Urinary bladder (tissue), 4 donors: ENCODE data around the gene SRF. TPM values are rescaled to one million over a fixed set of nuclear protein-coding genes. Genes with fewer than 3 reads are reported as not detected.

Experiments
- DNase-seq: peaks from one replicate; pipeline ENCODE4 v3.0.0-alpha.2; 2015; ENCODE audit errors: extremely low spot score
- H3K27ac ChIP-seq: one replicate; pipeline ENCODE4 v1.5.1; 2013; ENCODE audit warnings: low read depth, mild to moderate bottlenecking, moderate library complexity
- H3K36me3 ChIP-seq: one replicate; pipeline ENCODE4 v1.6.1; 2013; ENCODE audit warnings: mild to moderate bottlenecking, moderate library complexity; ENCODE audit not compliant: insufficient read depth
- H3K4me1 ChIP-seq: one replicate; pipeline ENCODE4 v1.6.1; 2013; ENCODE audit warnings: mild to moderate bottlenecking, moderate library complexity; ENCODE audit not compliant: insufficient read depth
- H3K4me3 ChIP-seq: one replicate; pipeline ENCODE4 v1.5.1; 2013; ENCODE audit warnings: low read depth, low read length
- WGBS: extraction: QIAGEN DNeasy Blood & Tissue Kit; methylation state at CpG from one replicate; pipeline ENCODE4 v1.1.7; 2013; 5-methylcytosine and 5-hydroxymethylcytosine counted together
- polyA plus RNA-seq: library from polyadenylated mRNA; stranded (reverse); fragments of 200-250 nt; gene quantifications from one replicate; pipeline ENCODE4 v1.2.3, GENCODE V29; 2013
- total RNA-seq: library from RNA; depleted of rRNA; stranded (reverse); fragments of >200 nt; gene quantifications from one replicate; pipeline ENCODE4 v1.2.3, GENCODE V29; 2014
- donor health status: healthy with polysubstance abuse.
- donor health status: healthy.

SRF gene
- total and polyA plus RNA-seq, 2 donors = 19.2 to 116 TPM

GRCh38 chr6:43170417-43170930 is 595 bp upstream of the SRF start:
- under 1% methylated on average over 18 of the region's 18 CpGs for WGBS
- Histone ChIP-seq H3K27ac (peak overlapping the region; percentile 62), H3K4me1 (no peaks in the 10 kb centered on the region), H3K36me3 (no peaks in the 10 kb centered on the region), H3K4me3 (peak overlapping the region; percentile 25)
- DNase-seq = peak; percentile 86

- peak overlapping the region; percentile 93 for H3K4me3 ChIP-seq
- H3K4me1 ChIP-seq = no peaks in the 10 kb centered on the region
- no peak for DNase-seq
- 1% methylated on average over 57 of the region's 57 CpGs for WGBS
- peak overlapping the region; percentile 97 for H3K27ac ChIP-seq
- no peaks in the 10 kb centered on the region for H3K36me3 ChIP-seq
Measured at GRCh38 chr6:43171707-43172103, 636 bp downstream of the SRF start.

- H3K27ac ChIP-seq = peak overlapping the region; percentile 97
- WGBS = 1% methylated on average over 46 of the region's 46 CpGs
- peak overlapping the region; percentile 93 for H3K4me3 ChIP-seq
- DNase-seq = no peak
- no peaks in the 10 kb centered on the region for H3K36me3 ChIP-seq
- H3K4me1 ChIP-seq = no peaks in the 10 kb centered on the region
Measured at GRCh38 chr6:43172104-43173007, 1.3 kb downstream of the SRF start.

- WGBS = 23% methylated on average over 11 of the region's 11 CpGs
- DNase-seq = no peak
Measured at GRCh38 chr6:43173591-43174262, 2.7 kb downstream of the SRF start.

GRCh38 chr6:43174263-43175112 is 3.4 kb downstream of the SRF start:
- peaks cover 6% of the 10 kb centered on the region for H3K36me3 ChIP-seq
- DNase-seq = peak; percentile 94
- peak overlapping the region; percentile 87 for H3K27ac ChIP-seq
- H3K4me1 ChIP-seq = no peaks in the 10 kb centered on the region
- peak overlapping the region; percentile 29 for H3K4me3 ChIP-seq
- under 1% methylated on average over 32 of the region's 32 CpGs for WGBS

More at GRCh38 chr6:43173591-43174262, 2.7 kb downstream of the SRF start:
- H3K36me3 ChIP-seq = peaks cover 2% of the 10 kb centered on the region
- peak overlapping the region; percentile 87 for H3K27ac ChIP-seq
- peak overlapping the region; percentile 29 for H3K4me3 ChIP-seq
- H3K4me1 ChIP-seq = no peaks in the 10 kb centered on the region

GRCh38 chr6:43175676-43176422 is 4.8 kb downstream of the SRF start:
- H3K4me3 ChIP-seq = no peak overlapping the region
- DNase-seq = no peak
- no peaks in the 10 kb centered on the region for H3K4me1 ChIP-seq
- WGBS = 89% methylated on average over 11 of the region's 11 CpGs
- H3K27ac ChIP-seq = no peak overlapping the region
- H3K36me3 ChIP-seq = peaks cover 6% of the 10 kb centered on the region

GRCh38 chr6:43176423-43176786 is 5.3 kb downstream of the SRF start:
- Histone ChIP-seq H3K36me3 (peaks cover 6% of the 10 kb centered on the region), H3K4me3 (no peak overlapping the region), H3K4me1 (no peaks in the 10 kb centered on the region), H3K27ac (no peak overlapping the region)
- no peak for DNase-seq
- WGBS = 94% methylated on average over 6 of the region's 6 CpGs

GRCh38 chr6:43178150-43178549 is 7.1 kb downstream of the SRF start:
- Histone ChIP-seq H3K4me3 (no peak overlapping the region), H3K27ac (no peak overlapping the region), H3K4me1 (no peaks in the 10 kb centered on the region), H3K36me3 (peaks cover 6% of the 10 kb centered on the region)
- 84% methylated on average over 12 of the region's 12 CpGs for WGBS
- no peak for DNase-seq

GRCh38 chr6:43178951-43179830 is 8.1 kb downstream of the SRF start:
- DNase-seq = no peak
- Histone ChIP-seq H3K27ac (no peak overlapping the region), H3K4me3 (no peak overlapping the region), H3K4me1 (no peaks in the 10 kb centered on the region), H3K36me3 (peaks cover 6% of the 10 kb centered on the region)
- 87% methylated on average over 20 of the region's 20 CpGs for WGBS

- whole genome bisulfite sequencing = 77% methylated on average over 7 of the region's 7 CpGs
- DNase-seq = no peak
- Histone ChIP-seq H3K4me3 (no peak overlapping the region), H3K27ac (no peak overlapping the region), H3K4me1 (no peaks in the 10 kb centered on the region), H3K36me3 (peaks cover 6% of the 10 kb centered on the region)
Measured at GRCh38 chr6:43180058-43180457, 9.0 kb downstream of the SRF start.

GRCh38 chr6:43180985-43181384 is 9.9 kb downstream of the SRF start:
- H3K27ac ChIP-seq = no peak overlapping the region
- H3K4me1 ChIP-seq = no peaks in the 10 kb centered on the region
- no peak for DNase-seq

GRCh38 chr6:43181621-43181941 is 10.5 kb downstream of the SRF start:
- Histone ChIP-seq H3K27ac (peak overlapping the region; percentile 66), H3K36me3 (peaks cover 6% of the 10 kb centered on the region), H3K4me1 (no peaks in the 10 kb centered on the region), H3K4me3 (peak overlapping the region; percentile 69)
- 35% methylated on average over 9 of the region's 9 CpGs for WGBS
- DNase-seq = no peak

More at GRCh38 chr6:43180985-43181384, 9.9 kb downstream of the SRF start:
- H3K36me3 ChIP-seq = peaks cover 6% of the 10 kb centered on the region
- no peak overlapping the region for H3K4me3 ChIP-seq
- WGBS = 64% methylated on average over 5 of the region's 5 CpGs
